OCI-M1 (cell line): ENCODE measurements around the gene NPSR1.

Experiments
- DNase-seq: peaks from one replicate; lab custom pipeline; 2025; lab: John Stamatoyannopoulos, UW

The NPSR1 gene

DNA sequence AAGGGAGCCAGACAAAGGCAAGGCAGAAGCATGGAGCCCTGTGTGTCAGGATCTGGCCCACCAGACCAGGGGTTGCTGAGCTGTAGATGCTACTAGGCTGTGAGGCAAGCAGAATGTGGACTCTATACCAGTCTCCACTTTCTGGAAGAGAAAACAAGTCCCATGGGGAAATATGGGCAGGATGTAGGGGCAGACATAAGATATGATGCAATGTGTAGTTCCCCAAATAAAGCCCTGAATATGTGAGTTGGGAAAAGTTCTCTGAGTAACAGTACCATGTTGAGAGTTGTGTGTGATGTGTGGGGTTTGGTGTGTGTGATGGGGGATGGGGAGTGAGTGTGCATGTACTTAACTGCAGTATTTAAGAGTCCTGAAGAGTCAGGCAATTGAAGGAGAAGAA is 62.3 kb downstream of the NPSR1 start:
- DNase-seq = no peak

DNA sequence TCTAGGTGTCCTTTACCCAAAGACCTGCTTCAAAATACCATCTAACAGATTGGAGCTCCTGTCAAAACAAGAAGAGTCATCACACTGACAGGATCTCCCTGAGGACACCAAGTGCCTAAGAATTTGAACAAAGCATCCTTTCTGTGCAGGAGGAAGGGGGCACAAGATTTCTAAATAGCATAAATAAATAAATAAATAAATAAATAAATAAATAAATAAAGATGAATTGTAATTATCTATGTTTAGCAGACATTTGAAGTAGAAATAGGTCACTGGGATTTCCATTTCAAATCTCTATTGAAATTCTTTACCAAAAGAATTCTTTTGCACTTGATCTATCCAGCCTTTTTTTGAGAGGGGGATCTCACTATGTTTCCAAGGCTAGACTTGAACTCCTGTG is 65.3 kb downstream of the NPSR1 start:
- DNase-seq = no peak

DNA sequence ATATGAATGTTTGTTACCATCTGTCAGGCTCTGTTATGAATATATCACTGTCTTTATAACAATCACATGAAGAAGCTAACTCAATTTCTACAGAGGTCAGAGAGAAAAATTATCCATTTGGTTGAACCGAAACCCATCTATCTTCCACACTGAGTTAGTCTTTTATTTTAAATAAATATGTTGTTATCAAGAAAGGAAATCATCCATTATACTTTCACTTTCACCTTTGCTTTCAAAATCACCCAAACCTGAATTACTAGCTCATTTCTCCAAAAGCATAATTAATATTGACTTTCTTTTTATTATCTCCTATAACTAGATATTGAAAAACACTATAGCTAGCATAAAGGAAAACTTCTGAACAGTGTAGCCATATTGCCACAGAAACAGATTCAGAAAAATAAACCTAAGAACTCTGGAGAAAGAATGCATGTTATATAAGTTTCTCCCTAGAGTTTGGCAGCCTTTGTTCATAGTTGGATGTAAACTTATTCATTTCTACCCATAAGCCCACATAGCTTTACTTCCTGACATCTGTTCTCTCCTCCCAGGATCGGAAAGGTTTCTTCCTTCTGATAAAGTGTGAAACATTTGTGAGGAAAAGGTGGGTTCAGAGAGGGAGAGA is 66.0 kb downstream of the NPSR1 start:
- DNase-seq = peak; percentile 37

DNA sequence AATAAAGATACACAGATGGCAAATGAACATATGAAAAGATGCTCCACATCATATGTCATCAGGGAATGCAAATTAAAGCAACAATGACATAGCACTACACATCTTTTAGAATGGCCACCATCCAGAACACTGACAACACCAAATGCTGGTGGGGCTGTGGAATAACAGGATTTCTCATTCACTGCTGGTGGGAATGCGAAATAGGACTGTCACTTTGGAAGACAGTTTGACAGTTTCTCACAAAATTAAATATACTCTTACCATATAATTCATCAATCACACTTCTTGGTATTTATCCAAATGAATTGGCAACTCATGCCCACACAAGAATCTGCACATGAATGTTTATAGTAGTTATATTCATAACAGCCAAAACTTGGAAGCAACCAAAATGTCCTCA is 68.2 kb downstream of the NPSR1 start:
- DNase-seq = no peak

DNA sequence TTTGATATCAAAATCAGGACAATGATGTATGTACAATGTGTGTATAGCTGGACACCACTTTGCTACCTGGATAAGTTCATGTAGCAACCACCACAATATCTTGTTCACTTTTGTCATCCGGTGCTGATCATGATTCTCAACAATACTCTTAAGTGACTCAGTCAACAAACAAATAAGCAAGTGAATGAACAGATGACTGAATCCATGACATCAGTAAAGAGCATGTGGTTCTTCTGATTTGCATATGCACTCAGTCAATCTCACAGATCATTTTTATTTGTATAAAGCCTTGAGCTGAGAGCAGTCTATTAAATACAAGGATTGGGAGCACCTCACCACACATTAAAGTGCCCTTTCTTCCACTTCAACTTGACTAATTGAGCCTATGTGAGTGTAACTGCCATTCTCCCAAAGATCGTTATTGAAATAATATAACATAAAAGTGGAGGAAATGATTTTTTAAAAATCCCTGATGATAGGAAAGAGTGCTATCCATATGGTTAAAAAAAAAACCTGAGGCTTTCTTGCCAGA is 69.5 kb downstream of the NPSR1 start:
- no peak for DNase-seq

DNA sequence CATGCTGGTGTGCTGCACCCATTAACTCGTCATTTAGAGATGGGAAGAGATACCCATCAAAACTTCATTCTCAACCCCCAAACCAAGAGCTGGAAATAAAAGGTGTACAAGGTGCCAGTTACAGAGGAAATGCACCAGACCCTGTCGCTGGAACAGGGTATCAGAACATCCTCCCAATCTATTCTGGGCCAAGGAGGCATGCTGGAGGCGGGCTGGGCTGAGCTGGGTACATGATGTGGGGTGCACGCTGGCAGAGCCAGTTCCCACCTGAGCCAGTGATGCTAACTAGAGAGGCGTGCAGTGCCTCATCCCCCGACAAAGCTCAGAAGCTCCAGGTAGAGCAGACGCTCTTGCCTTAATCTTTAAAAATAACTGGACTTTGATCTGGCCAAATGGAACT is 70.1 kb downstream of the NPSR1 start:
- no peak for DNase-seq

DNA sequence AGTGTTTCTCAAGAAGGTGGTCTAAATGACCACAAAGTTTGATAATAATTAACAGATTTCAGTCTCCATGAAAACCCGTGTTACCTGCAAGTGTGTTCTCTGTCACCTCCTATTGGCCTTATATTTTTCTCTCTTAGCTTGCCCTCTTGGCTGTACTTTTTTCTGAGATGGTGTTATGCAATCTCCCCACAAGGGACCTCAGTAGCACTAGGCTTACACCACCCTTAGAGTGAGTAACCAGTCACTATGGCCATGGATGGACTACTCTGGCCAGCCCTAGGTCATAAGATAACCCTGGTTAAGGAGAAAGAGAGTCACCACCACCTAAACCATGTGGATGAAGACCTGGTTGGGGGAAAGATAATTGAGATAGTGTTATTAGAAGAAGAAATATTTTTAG is 76.8 kb downstream of the NPSR1 start:
- DNase-seq = no peak

DNA sequence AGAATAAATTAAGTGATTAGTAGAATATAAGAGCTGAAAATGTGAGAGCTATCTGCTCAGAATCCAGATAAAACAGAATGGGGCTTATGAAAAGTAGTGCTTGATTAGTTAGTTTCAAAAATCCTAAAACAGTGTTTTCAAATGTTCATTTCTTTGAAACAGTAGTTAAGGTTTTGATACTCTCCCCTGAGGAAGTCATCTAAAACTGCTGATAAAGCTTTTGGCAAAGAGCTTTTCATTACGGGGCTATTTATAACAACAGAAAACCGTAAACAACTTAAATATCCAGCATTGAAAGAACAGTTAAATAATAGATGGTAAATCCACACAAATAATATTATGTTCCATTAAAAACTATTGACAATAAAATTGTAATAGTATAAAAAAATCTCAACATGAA is 77.5 kb downstream of the NPSR1 start:
- no peak for DNase-seq

DNA sequence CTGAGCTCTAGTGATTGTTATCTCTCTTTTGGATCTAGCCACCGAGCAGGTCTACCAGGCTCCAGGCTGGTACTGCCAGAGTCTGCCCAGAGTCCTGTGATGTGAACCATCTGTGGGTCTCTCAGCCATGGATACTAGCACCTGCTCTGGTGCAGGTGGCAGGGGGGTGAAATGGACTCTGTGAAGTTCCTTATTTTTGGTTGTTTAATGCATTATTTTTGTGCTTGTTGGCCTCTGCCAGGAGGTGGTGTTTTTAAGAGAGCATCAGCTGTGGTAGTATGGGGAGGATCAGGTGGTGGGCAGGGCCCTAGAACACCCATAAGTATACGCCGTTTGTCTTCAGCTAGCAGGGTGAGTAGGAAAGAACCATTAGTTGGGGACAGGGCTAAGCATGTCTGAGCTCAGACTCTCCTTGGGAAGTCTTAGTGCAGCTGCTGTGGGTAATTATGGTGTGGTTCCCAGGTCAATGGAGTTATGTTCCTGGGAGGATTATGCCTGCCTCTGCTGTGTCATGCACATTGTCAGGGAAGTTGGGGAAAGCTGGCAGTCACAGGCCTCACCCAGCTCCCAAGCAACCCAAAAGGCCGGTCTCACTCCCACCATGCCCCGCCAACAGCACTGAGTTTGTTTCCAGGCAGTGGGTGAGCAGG is 81.8 kb downstream of the NPSR1 start:
- no peak for DNase-seq

DNA sequence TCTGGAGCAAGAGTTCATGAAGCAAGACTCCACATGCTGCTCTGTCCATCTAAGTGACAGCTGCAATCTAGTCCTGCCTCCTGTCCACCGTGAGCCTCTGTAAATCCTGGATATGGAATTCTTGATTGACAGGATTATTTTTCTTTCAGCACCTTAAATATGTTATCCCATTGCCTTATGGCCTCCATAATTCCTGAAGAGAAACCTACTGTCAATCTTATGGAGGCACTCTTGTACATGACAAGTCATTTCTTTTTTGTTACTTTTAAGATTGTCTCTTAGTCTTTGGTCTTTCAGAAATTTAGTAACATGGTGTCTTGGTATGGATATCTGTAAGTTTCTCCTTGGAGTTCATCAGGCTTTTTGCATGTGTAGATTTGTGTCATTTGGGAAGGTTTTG is 82.8 kb downstream of the NPSR1 start:
- no peak for DNase-seq

DNA sequence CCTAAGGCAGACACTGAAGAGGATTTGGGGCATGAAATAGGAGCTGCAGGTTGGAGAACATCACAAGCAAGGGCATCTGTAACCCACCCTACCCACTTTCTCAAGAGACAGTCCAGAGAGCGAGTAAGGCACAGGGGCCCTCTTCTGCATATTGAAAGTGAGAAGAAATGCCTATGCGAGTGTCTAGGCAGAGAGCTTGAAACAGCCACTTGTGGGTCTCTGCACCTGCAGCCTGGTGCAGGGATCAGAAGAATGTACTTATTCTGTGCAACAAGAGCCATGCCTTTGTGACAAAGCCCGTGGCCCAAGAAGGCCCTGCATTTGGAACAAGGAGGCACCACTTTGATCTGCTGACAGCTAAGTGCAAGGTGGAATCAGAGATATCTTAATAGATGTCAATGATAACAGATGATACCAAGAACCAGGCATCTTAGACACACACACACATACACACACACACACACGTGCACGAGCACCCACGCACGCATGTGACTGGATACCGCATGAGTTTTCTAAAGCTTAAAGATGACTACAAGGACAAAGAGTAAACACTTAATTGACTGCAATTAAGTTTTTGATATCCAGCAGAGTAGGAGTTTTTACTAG is 89.3 kb downstream of the NPSR1 start:
- no peak for DNase-seq

DNA sequence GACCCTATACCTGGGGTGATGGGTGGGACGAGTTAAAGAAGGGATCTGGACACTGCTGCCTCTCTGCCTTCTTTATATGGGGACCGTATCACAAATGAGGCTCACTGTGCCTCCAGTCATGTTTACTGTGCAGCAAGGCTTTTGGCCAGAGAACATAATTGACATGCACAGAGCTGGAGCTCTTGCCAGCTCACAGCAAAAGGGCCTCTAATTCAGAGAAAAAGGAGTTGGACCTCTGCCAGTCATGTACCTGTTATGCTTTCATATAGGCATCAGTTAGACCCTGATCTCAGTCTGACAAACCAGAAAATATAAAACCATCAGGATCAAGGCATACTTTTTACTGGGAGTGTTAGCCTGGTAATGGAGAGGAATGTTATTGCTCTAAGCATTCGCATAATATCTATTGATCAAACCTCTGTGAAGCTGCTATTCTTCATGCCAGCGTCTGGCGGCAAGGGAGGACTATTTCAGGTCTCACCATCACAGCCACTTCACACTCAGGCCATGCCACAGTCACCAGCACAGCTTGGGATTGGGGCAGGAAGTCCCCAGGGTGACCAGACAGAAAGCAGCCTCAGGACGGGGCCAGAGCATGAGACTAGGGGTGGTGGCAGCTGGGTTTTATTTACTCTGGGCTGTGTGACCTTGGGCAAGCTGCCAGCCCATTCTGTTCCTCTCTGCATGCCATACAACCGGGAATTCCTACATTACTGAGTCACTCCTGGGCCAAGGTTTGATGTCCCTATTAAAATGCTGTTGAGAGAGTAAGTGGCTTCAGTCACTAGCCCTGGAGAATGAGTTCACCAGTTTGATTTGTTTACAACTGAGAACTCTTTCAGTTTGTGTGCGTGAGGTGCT is 90.1 kb downstream of the NPSR1 start:
- no peak for DNase-seq

DNA sequence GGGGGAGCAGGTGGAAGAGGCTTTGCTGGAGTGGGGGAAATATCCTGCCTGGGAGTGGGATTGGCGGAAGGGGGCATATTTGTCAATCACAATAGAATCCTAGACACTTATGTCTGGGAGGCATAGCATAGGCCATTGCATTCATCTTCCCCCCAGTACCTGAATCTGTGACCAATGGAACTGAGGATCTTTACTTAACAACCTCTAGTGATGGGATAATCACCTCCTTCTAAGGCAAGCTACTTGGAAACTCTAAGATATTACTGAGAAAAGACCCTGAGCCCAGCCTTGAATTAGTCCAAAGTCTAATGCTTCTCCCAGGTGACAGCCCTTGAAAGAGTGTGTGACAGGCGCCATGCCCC is 90.7 kb downstream of the NPSR1 start:
- no peak for DNase-seq

DNA sequence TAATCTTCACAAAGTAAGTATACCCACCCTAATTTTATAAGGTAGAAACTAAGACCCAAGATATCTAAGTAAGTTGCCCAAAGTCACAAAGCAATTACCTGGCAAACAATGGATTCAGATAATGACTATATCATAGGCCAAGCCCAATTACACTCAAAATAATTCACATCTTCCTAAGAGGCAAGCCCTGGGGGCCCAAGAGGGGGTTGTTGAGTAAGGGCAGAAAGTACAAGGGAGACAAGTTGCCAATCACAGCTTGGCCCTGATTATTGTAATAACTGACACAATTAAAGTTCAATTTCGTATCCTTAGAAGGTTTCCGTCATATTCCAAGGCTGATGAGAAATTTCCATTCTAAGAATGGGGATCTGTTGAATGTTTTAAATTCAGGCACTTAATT is 91.4 kb downstream of the NPSR1 start:
- no peak for DNase-seq

DNA sequence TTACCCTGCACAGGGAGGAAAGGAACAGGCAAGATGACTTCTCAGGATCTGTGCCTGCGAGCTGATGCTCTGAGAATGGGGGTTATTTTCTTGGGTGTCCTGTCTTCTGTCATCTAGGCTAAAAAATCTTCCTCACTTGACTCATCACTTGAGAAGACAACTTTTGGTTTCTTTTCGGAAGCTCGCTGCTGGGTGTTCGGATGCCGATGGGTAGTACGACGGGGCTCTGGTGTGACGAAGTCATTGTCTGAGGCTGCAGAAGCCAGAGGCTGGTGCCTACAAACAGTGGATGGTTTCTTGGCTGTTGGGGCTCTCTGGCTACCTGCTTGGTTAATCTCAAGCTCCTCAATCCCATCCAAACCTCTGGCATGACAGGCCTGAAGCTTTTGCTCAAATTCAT is 92.2 kb downstream of the NPSR1 start:
- DNase-seq = no peak

DNA sequence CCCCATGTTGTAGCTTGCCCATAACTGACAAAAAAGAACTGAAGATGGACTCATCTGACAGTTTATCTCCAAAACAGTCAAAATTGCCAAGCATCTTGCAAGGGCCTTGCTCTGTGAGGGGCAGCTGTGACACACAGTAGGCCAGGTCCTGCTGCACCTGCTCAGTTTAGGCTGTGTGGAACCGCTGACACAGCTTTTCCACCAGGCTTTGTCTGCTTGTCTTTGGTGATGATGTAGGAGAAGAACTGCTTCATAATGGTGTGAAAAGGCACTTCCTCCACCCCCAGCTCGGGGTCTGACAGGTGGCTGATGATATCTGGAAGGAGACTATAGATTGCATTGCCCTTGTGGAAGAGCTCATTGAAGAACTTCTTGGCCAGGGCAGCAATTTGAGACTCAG is 92.6 kb downstream of the NPSR1 start:
- DNase-seq = no peak

DNA sequence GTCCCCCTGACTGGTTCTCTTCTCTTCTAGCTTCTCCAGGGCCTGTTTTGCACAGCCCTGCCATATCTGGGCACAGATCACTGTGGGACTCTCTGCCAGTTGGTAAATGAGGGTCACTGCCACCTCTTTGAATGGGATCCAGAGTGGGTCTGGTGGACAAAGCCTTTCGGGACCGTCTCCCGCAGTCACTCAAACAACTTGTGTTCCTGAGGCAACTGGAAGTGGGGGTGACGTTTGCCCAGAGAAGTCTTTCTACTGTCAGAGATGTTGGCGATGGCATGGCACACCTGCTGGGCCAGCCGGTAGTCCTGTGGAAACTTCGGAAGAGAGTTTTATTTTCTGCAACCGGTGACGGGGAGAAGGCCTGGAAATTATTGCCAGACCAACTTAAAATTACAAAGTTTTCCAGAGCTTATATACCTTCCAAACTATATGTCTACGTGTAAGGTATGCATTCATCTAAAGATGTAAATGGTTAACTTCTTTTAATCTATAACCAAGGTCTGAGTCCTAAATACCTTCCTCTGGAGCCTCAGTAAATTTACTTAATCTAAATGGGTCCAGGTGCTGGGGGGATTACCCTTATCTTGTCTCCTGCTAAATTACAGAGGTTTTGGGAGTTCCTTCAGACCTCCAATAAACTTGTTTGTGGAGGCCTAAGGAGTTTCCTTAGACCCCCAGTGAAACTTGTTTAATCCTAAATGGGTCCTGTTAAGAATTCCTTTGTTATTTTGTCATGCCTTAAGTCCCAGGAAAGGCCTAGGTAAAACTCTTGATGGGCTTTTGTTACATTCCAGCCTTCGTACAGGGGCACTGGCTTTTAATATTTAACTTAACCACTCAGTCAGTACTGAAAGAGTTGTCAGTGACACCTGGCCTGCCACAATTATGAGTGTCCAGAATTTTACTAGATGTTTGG is 94.0 kb downstream of the NPSR1 start:
- DNase-seq = no peak

DNA sequence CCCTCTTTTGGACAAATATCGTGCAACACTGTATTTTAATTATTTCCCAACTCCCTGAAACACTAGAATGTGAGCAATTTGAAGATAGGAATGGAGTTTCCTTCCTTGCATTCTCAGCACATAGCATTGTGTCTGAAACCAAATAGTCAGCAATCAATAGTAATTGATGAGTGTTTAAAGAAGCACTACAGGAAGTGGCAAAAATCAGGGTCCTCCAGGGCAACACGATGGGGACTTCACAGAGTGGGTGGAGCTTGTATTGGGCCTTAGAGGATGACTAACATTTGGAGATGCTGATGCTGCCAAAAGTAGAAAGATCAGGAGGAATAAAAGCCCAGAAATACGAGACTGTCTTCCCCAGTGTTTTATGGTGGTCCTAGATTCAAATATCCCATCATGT is 94.9 kb downstream of the NPSR1 start:
- DNase-seq = no peak

DNA sequence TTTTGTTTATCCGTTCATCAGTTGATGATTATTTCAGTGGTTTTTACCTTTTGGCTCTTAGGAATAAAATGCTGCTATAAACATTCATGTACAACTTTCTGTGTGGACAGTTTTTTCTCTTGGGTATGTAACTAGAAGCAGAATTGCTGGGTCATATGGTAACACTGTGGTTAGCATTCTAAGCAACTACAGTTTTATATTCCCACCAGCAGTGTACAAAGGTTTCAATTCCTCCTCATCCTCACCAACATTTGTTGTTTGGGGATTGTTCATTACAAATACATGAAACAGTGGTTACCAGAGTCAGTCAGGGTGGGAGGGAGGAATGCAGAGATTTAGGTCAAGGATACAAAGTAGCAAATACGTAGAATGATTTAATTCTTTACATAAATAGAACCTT is 97.0 kb downstream of the NPSR1 start:
- DNase-seq = no peak

DNA sequence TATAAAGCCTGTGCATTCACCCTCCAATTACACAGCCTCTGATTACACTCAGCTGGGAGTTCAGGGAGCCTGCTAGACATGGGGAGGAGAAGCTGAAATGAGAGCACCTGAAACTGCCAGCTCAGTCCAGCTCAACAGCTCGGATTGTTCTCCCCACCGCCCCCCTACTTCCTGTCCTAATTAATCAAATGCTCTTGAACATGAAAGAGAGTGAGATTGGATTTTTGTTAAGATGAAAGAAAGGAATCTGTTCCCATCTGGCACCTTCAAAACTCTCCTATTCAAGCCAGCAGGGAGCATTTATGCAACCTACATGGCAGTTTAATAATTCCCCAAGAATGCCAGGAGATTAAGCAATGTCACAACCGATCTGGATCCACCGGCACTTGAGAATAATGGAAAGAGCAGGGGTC is 98.0 kb downstream of the NPSR1 start:
- DNase-seq = no peak

DNA sequence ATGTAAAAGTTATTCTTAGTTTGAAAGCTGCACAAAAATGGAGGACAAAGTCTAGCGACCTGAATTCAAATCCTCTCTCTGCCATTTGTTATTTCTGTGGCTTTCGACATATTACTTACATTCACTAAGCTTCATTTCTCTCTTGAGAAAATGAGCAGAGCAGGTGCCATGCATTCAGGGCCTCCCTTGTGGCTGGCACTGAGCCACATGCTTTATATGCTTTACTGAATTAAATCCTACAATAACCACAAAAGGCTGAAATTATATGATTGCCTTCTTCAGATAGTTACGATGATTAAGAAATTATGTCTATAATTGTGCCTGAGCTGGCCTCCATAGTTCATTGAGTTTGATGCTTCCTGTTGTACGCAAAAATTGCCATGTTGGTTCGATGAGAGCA is 98.7 kb downstream of the NPSR1 start:
- no peak for DNase-seq
